Anterior cingulate cortex (tissue), 58 donors: ENCODE results near the gene PODN.

Source experiments
- DNase-seq, 58 donors: peaks; one replicate each; lab custom pipeline; 2025; lab: John Stamatoyannopoulos, UW

Gene PODN

GRCh38 chr1:53086491-53087070, 24.6 kb downstream of the PODN start:
- no peak for DNase-seq

- no peak for DNase-seq
Measured at GRCh38 chr1:53087332-53088285, 25.6 kb downstream of the PODN start.

- no peak for DNase-seq
Measured at GRCh38 chr1:53088616-53089300, 26.7 kb downstream of the PODN start.

- no peak for DNase-seq
Measured at GRCh38 chr1:53089478-53090226, 27.6 kb downstream of the PODN start.

GRCh38 chr1:53090227-53091147, 28.5 kb downstream of the PODN start:
- no peak for DNase-seq

GRCh38 chr1:53091841-53092645, 30.0 kb downstream of the PODN start:
- peak in 35 of 58 donors; percentile 2 to 67 (median 25) for DNase-seq

- DNase-seq = no peak
Measured at GRCh38 chr1:53092659-53093450, 30.8 kb downstream of the PODN start.

- DNase-seq = no peak
Measured at GRCh38 chr1:53093451-53093754, 31.4 kb downstream of the PODN start.

- no peak for DNase-seq
Measured at GRCh38 chr1:53093778-53094532, 31.9 kb downstream of the PODN start.

- no peak for DNase-seq
Measured at GRCh38 chr1:53094533-53094919, 32.5 kb downstream of the PODN start.

- no peak for DNase-seq
Measured at GRCh38 chr1:53104289-53104913, 42.4 kb downstream of the PODN start.

- no peak for DNase-seq
Measured at GRCh38 chr1:53107090-53107489, 45.1 kb downstream of the PODN start.

GRCh38 chr1:53107570-53108322, 45.7 kb downstream of the PODN start:
- no peak for DNase-seq

- DNase-seq = no peak
Measured at GRCh38 chr1:53108646-53109580, 46.9 kb downstream of the PODN start.
